WTC11 (cell line): ENCODE data around the gene GJD3.

ENCODE experiments used
- FOXJ3 ChIP-seq: sonication (generic); formaldehyde crosslinking; IDR thresholded peaks from 2 replicates; pipeline ENCODE4 v1.9.0; 2021; ENCODE audit warnings: missing genetic modification reagents, mild to moderate bottlenecking, borderline replicate concordance
- NR2C2 ChIP-seq: sonication (generic); formaldehyde crosslinking; IDR thresholded peaks from 2 replicates; pipeline ENCODE4 v1.8.0; 2022; ENCODE audit warnings: mild to moderate bottlenecking, missing genetic modification reagents
- TF ChIP-seq, protein P1 (sequence below): fragments of 200-600 bp; IDR thresholded peaks from 2 replicates; pipeline ENCODE4 v1.8.0; 2022; ENCODE audit warnings: antibody characterized with exemption

DNA sequence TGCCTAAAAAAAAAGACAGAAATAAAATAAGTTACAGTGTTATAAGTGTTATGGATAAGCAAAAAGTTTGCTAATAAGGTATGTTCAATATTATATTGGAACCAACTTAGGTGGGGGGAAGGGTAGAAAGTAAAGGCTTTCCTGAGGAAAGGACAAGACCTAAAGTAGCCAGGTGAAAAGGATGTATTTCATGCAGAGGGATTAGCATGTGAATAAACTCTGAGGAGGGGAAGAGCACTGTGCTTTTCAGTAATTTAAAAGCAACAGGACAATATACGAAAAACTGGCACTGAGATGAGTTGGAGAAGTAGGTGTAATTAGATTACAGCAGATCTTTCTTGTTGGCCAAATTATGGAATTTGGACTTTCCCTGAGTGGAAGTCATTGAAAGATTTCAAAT lies 45.5 kb upstream of the GJD3 start:
- TF ChIP-seq, protein P1, sequence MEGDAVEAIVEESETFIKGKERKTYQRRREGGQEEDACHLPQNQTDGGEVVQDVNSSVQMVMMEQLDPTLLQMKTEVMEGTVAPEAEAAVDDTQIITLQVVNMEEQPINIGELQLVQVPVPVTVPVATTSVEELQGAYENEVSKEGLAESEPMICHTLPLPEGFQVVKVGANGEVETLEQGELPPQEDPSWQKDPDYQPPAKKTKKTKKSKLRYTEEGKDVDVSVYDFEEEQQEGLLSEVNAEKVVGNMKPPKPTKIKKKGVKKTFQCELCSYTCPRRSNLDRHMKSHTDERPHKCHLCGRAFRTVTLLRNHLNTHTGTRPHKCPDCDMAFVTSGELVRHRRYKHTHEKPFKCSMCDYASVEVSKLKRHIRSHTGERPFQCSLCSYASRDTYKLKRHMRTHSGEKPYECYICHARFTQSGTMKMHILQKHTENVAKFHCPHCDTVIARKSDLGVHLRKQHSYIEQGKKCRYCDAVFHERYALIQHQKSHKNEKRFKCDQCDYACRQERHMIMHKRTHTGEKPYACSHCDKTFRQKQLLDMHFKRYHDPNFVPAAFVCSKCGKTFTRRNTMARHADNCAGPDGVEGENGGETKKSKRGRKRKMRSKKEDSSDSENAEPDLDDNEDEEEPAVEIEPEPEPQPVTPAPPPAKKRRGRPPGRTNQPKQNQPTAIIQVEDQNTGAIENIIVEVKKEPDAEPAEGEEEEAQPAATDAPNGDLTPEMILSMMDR: no peak
- TF ChIP-seq NR2C2 (no peak), FOXJ3 (CRISPR knock-in tag) (no peak)
